ENCODE results near the gene DTHD1. TPM values are rescaled to one million over a fixed set of nuclear protein-coding genes. Genes with fewer than 3 reads are reported as not detected.

The DTHD1 gene
- total and polyA plus RNA-seq, 3 experiments from 2014 or later = 3.3 to 5.9 (median 3.5) TPM

DNA sequence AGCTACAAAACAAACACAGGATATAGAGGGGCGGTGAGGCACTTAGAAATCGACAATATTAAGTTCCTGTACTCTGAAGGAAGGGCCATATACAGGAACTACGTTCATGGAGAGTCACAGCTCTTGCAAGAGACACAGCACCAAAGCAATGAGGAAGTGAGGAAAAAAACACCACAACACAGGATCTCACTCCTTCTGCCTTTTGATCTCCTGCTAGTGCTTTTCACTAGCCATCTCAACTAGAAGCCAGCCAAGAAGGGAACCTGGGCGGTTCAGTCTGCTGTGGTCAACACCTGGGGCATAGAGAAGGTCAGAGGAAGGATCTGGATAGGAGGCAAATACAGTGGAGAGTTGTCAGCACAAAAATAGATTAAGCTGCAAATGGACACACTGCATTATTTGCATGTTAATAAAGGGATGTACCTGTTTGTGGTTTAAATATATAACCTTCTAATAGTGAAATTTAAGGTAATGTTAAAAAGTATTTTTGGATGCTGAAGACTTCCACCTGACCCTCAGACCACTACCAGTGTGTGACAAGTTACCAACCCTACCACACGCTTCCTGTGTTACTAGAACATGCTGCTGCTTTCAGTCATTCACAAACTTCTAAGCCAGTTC, 104.6 kb downstream of the DTHD1 start:
- DNase-seq = peak; percentile 9 to 82 (median 68)
- no peaks in the 10 kb centered on the region for H3K27me3 Mint-ChIP-seq
- H3K27me3 ChIP-seq (ENCODE audit: insufficient read depth, low read length, poor library complexity, severe bottlenecking) = no peaks in the 10 kb centered on the region
- CTCF ChIA-PET = interaction anchor here (1.2 to 1.9 kb wide), 3 partner anchors 9 to 37 kb away, joined by 3 to 7 read pairs (median 4); no protein-coding TSS in a partner anchor
- peaks cover 0 to under 1% (median 0%) of the 10 kb centered on the region in 5 donors for H3K9me3 Mint-ChIP-seq
- H3K27ac ChIP-seq (ENCODE audit: low read depth, low read length) = peak overlapping the region; percentile 18
- POLR2A ChIA-PET = interaction anchor here (0.7 to 1.9 kb wide), 3 partner anchors 9 to 142 kb away, joined by 3 to 9 read pairs (median 3); partner anchors contain the start of gene ARAP2
- peak overlapping the region; percentile 0 for H3K4me3 ChIP-seq (ENCODE audit: low read length)
- peak overlapping the region; percentile 12 to 98 (median 88) for H3K27ac Mint-ChIP-seq
- H3K4me1 ChIP-seq (ENCODE audit: insufficient read depth, low read length) = peaks cover 22% of the 10 kb centered on the region
- H3K9me3 ChIP-seq (ENCODE audit: low read length) = no peaks in the 10 kb centered on the region
- H3K4me1 Mint-ChIP-seq = peaks cover 22 to 30% (median 27%) of the 10 kb centered on the region in 3 donors
- H3K36me3 ChIP-seq (ENCODE audit: insufficient read depth, low read length) = no peaks in the 10 kb centered on the region
- H3K36me3 Mint-ChIP-seq = no peaks in the 10 kb centered on the region
- H3K4me3 Mint-ChIP-seq = peak overlapping the region in 6 of 7 donors; percentile 59 to 84 (median 64)

DNA sequence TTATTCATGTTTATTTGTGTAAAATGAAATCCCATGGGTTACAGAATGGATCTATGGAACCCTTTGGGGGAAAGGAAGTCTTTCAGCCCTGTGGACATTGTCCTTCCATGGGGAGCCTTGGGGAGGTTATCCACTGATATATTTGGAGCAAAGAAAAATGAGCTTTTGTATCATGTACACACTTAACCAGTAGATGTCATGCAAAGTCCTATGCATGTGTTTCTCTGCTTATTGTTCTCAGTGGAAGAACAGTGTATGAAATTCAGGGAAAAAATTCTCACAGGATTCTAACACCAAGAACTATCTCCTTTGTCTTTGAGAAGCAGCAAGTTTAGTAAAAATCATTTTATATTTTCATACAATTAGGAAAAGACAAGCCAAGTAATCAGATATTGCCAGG, 105.3 kb downstream of the DTHD1 start:
- ChIA-PET POLR2A (interaction anchor here (1.9 kb wide), 1 partner anchor 8 kb away, joined by 9 read pairs; no protein-coding TSS in a partner anchor), CTCF (interaction anchor here (1.2 to 1.9 kb wide), 3 partner anchors 8 to 38 kb away, joined by 3 to 7 read pairs (median 4); no protein-coding TSS in a partner anchor)
- peak overlapping the region; percentile 0 for H3K4me3 ChIP-seq (ENCODE audit: low read length)
- no peaks in the 10 kb centered on the region for H3K9me3 ChIP-seq (ENCODE audit: low read length)
- Mint-ChIP-seq H3K9me3 (no peaks in the 10 kb centered on the region), H3K27ac (peak overlapping the region in 4 of 8 donors; percentile 23 to 90 (median 84)), H3K27me3 (no peaks in the 10 kb centered on the region), H3K4me1 (peaks cover 22 to 30% (median 27%) of the 10 kb centered on the region in 3 donors), H3K36me3 (no peaks in the 10 kb centered on the region), H3K4me3 (peak overlapping the region in 3 of 7 donors; percentile 63 to 71 (median 66))
- H3K27ac ChIP-seq (ENCODE audit: low read depth, low read length) = peak overlapping the region; percentile 18
- peaks cover 22% of the 10 kb centered on the region for H3K4me1 ChIP-seq (ENCODE audit: insufficient read depth, low read length)
- no peak for DNase-seq
- H3K36me3 ChIP-seq (ENCODE audit: insufficient read depth, low read length) = no peaks in the 10 kb centered on the region
- no peaks in the 10 kb centered on the region for H3K27me3 ChIP-seq (ENCODE audit: insufficient read depth, low read length, poor library complexity, severe bottlenecking)

DNA sequence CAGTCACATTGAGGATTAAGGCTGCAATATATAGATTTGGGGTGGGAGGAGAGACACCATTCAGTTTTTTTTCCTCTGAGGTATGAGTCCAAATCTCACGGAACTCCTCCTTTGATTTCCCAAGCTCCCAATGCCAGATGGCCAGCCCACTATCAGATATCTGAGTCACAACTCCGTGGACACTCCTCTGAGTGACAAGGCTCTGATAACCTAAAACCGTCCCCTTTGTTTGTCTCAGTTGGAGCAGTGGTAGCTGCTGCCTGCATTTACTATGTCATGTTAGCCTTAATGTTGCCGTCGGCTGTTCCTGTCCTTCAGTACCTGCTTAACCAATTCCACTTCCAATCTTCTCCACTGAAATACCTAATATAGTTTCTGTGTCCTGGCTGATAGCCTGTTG, 107.3 kb downstream of the DTHD1 start:
- DNase-seq = no peak
- no peaks in the 10 kb centered on the region for H3K27me3 Mint-ChIP-seq
- Histone ChIP-seq H3K36me3 (ENCODE audit: insufficient read depth, low read length) (no peaks in the 10 kb centered on the region), H3K4me1 (ENCODE audit: insufficient read depth, low read length) (peaks cover 22% of the 10 kb centered on the region), H3K27ac (ENCODE audit: low read depth, low read length) (no peak overlapping the region), H3K27me3 (ENCODE audit: insufficient read depth, low read length, poor library complexity, severe bottlenecking) (no peaks in the 10 kb centered on the region), H3K9me3 (ENCODE audit: low read length) (no peaks in the 10 kb centered on the region), H3K4me3 (ENCODE audit: low read length) (no peak overlapping the region)
- peak overlapping the region in 1 of 7 donors; percentile 34 for H3K4me3 Mint-ChIP-seq
- ChIA-PET POLR2A (no interaction called here), CTCF (interaction anchor here (1.6 kb wide), 1 partner anchor 11 kb away, joined by 6 read pairs; no protein-coding TSS in a partner anchor)
- H3K36me3 Mint-ChIP-seq = no peaks in the 10 kb centered on the region
- H3K27ac Mint-ChIP-seq = no peak overlapping the region
- no peaks in the 10 kb centered on the region for H3K9me3 Mint-ChIP-seq
- peaks cover 22 to 34% (median 34%) of the 10 kb centered on the region in 3 donors for H3K4me1 Mint-ChIP-seq

DNA sequence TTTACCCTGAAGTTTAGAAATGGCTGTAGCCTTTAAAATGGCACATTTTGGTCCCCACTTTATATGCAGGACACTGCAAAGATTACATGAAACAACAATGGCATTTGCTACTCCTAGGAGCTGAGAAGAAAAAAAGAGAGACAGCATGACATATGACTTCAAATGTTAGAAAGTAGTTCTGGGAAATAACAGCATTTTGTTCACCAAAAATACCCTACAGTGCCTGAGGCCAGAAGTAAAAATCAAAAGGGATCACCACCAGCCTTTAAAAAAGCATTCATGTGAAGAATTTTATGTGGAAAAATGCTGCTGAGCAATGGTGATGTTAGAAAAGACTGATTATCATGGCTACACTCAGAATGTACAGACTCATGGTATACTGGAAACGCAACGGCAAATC, 110.0 kb downstream of the DTHD1 start:
- ChIA-PET POLR2A (interaction anchor here (0.9 kb wide), 1 partner anchor 148 kb away, joined by 3 read pairs; no protein-coding TSS in a partner anchor), CTCF (no interaction called here)
- Mint-ChIP-seq H3K27ac (no peak overlapping the region), H3K9me3 (no peaks in the 10 kb centered on the region), H3K4me1 (peaks cover 15 to 33% (median 25%) of the 10 kb centered on the region in 3 donors), H3K27me3 (no peaks in the 10 kb centered on the region), H3K36me3 (no peaks in the 10 kb centered on the region), H3K4me3 (no peak overlapping the region)
- no peak for DNase-seq
- Histone ChIP-seq H3K4me1 (ENCODE audit: insufficient read depth, low read length) (peaks cover 20% of the 10 kb centered on the region), H3K9me3 (ENCODE audit: low read length) (no peaks in the 10 kb centered on the region), H3K4me3 (ENCODE audit: low read length) (no peak overlapping the region), H3K36me3 (ENCODE audit: insufficient read depth, low read length) (no peaks in the 10 kb centered on the region), H3K27me3 (ENCODE audit: insufficient read depth, low read length, poor library complexity, severe bottlenecking) (no peaks in the 10 kb centered on the region), H3K27ac (ENCODE audit: low read depth, low read length) (no peak overlapping the region)

DNA sequence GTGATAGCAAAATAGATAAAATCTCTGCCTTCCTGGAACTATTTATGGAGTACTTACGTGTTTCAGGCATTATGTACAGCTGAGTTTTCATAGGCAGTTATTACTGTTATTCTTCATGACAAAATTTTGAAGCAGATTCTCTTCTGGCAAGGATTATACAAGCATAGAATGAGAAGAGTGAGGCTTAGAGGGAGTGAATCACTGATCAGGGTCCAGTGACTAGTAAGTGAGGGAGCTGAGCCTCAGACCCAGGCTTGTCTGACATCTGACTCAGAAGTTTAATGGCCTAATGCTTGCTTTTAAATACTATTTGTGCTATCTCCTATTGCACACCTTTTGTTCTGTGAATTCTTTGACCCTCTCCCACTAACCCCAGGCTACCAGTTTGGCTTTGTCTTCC, 110.6 kb downstream of the DTHD1 start:
- no peak overlapping the region for H3K4me3 Mint-ChIP-seq
- CTCF ChIA-PET = no interaction called here
- no peaks in the 10 kb centered on the region for H3K36me3 Mint-ChIP-seq
- POLR2A ChIA-PET = interaction anchor here (0.9 kb wide), 1 partner anchor 149 kb away, joined by 3 read pairs; no protein-coding TSS in a partner anchor
- no peak for DNase-seq
- no peak overlapping the region for H3K27ac Mint-ChIP-seq
- Histone ChIP-seq H3K9me3 (ENCODE audit: low read length) (no peaks in the 10 kb centered on the region), H3K4me3 (ENCODE audit: low read length) (no peak overlapping the region), H3K36me3 (ENCODE audit: insufficient read depth, low read length) (no peaks in the 10 kb centered on the region), H3K27ac (ENCODE audit: low read depth, low read length) (no peak overlapping the region), H3K4me1 (ENCODE audit: insufficient read depth, low read length) (peaks cover 14% of the 10 kb centered on the region), H3K27me3 (ENCODE audit: insufficient read depth, low read length, poor library complexity, severe bottlenecking) (no peaks in the 10 kb centered on the region)
- no peaks in the 10 kb centered on the region for H3K27me3 Mint-ChIP-seq
- no peaks in the 10 kb centered on the region for H3K9me3 Mint-ChIP-seq
- H3K4me1 Mint-ChIP-seq = peaks cover 10 to 28% (median 20%) of the 10 kb centered on the region in 3 donors

DNA sequence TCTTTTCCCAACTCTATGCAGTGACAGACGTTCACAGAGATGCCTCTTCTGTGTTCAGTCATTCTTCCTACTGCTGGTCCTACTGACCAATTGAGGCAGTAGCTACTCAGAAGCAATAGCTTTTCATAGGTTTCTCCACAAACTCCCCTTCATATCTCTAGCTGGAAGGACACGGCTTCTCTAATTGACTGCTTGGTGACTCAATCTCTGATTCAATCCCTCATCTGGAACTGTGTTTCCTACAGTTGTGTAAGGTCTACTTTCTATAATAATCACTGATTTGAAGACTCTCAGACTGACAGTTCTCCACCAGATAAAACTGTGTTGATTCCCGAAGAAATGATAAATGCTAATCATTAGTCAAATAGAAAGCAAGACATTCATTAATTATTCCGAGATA, 111.5 kb downstream of the DTHD1 start:
- POLR2A ChIA-PET = no interaction called here
- no peaks in the 10 kb centered on the region for H3K36me3 Mint-ChIP-seq
- no peak for DNase-seq
- H3K27ac ChIP-seq (ENCODE audit: low read depth, low read length) = no peak overlapping the region
- peak overlapping the region in 1 of 8 donors; percentile 76 for H3K27ac Mint-ChIP-seq
- no peaks in the 10 kb centered on the region for H3K27me3 ChIP-seq (ENCODE audit: insufficient read depth, low read length, poor library complexity, severe bottlenecking)
- no peaks in the 10 kb centered on the region for H3K27me3 Mint-ChIP-seq
- no peak overlapping the region for H3K4me3 ChIP-seq (ENCODE audit: low read length)
- H3K4me3 Mint-ChIP-seq = no peak overlapping the region
- no peaks in the 10 kb centered on the region for H3K36me3 ChIP-seq (ENCODE audit: insufficient read depth, low read length)
- CTCF ChIA-PET = no interaction called here
- no peaks in the 10 kb centered on the region for H3K9me3 ChIP-seq (ENCODE audit: low read length)
- H3K9me3 Mint-ChIP-seq = no peaks in the 10 kb centered on the region
- H3K4me1 ChIP-seq (ENCODE audit: insufficient read depth, low read length) = peaks cover 11% of the 10 kb centered on the region
- H3K4me1 Mint-ChIP-seq = peaks cover 8 to 24% (median 20%) of the 10 kb centered on the region in 3 donors

Other genes starting within 250 kb of the DTHD1 start
- 10 to 100 TPM; 49.7 to 49.9 TPM for gene ARAP2, start 37.1 kb upstream of the DTHD1 start, total RNA-seq
- gene ARAP2, start 37.1 kb upstream of the DTHD1 start, polyA plus RNA-seq = 44.2 TPM

Measured in CD8-positive, alpha-beta memory T cell (primary cell).